A673 (cell line): Measurements from ENCODE around the gene KCND3.

ENCODE experiments used
- CTCF ChIP-seq: fragments of 300-800, 200-600 bp; sonication (generic); conservative IDR thresholded peaks from 2 replicates; pipeline ENCODE4 v1.5.1; 2017; ENCODE audit warnings: low read depth, mild to moderate bottlenecking, antibody characterized with exemption, low read length, moderate library complexity, mixed read lengths
- EZH2 ChIP-seq: fragments of 200-600 bp; sonication (generic); IDR thresholded peaks from 2 replicates; pipeline ENCODE4 v1.6.1; 2017; ENCODE audit warnings: borderline replicate concordance, low read depth, mild to moderate bottlenecking, mixed read lengths, antibody characterized with exemption, low read length; ENCODE audit not compliant: poor library complexity, severe bottlenecking

- TF ChIP-seq CTCF (no peak), EZH2 (no peak)
Observed at GRCh38 chr1:111887875-111888274, 101.6 kb downstream of the KCND3 start.
